Measurements from ENCODE around the gene MAP4K2.

- no peak for TF ChIP-seq TOX (CRISPR knock-in tag; IDR thresholded peaks at IDR 0.05; ENCODE audit: borderline replicate concordance)
- TF ChIP-seq PATZ1 (CRISPR knock-in tag; IDR thresholded peaks at IDR 0.05; ENCODE audit: borderline replicate concordance) = no peak
- no peak for TF ChIP-seq CSRNP3 (CRISPR knock-in tag; IDR thresholded peaks at IDR 0.05)
- TF ChIP-seq GLIS3 (CRISPR knock-in tag; IDR thresholded peaks at IDR 0.05) = no peak
Observed at GRCh38 chr11:64778223-64778472, 24.9 kb downstream of the MAP4K2 start.
